Trophoblast cell (in vitro differentiated cells and primary cell): ENCODE measurements around the gene OR2T35.

Experiments
- DNase-seq, 2 donors: peaks; one replicate each; pipeline ENCODE4 v3.0.0-alpha.2; 2016
- H2AFZ ChIP-seq: 2 replicates; pipeline ENCODE4 v1.6.1; 2013; ENCODE audit warnings: low read length, moderate library complexity, mild to moderate bottlenecking; ENCODE audit not compliant: insufficient read depth, poor library complexity
- H2AK5ac ChIP-seq: 2 replicates; pipeline ENCODE4 v1.6.1; 2013; ENCODE audit warnings: mild to moderate bottlenecking, low read length
- H2BK120ac ChIP-seq: 2 replicates; pipeline ENCODE4 v1.6.1; 2013; ENCODE audit warnings: low read length, mild to moderate bottlenecking, moderate library complexity; ENCODE audit not compliant: insufficient read depth, poor library complexity
- H2BK12ac ChIP-seq: 2 replicates; pipeline ENCODE4 v1.6.1; 2013; ENCODE audit warnings: mild to moderate bottlenecking, low read length, moderate library complexity
- H2BK5ac ChIP-seq: 2 replicates; pipeline ENCODE4 v1.6.1; 2013; ENCODE audit warnings: low read length, low read depth, moderate library complexity, mild to moderate bottlenecking; ENCODE audit not compliant: poor library complexity
- H3K14ac ChIP-seq: 2 replicates; pipeline ENCODE4 v1.6.1; 2013; ENCODE audit warnings: mild to moderate bottlenecking, low read length
- H3K18ac ChIP-seq: 2 replicates; pipeline ENCODE4 v1.6.1; 2013; ENCODE audit warnings: mild to moderate bottlenecking, low read length
- H3K23ac ChIP-seq: 2 replicates; pipeline ENCODE4 v1.6.1; 2013; ENCODE audit warnings: low read length
- H3K27ac ChIP-seq: 2 replicates; pipeline ENCODE4 v1.5.1; 2013; ENCODE audit warnings: low read depth, mild to moderate bottlenecking, inconsistent platforms, low read length, moderate library complexity
- H3K27me3 ChIP-seq: 2 replicates; pipeline ENCODE4 v1.6.1; 2013; ENCODE audit warnings: inconsistent platforms, mild to moderate bottlenecking, low read length, moderate library complexity; ENCODE audit not compliant: insufficient read depth
- H3K36me3 ChIP-seq, 2 experiments: 1 replicate in 1 of 2; 2 replicates in 1 of 2; pipeline ENCODE4 v1.6.1; 2013; ENCODE audit warnings: low read length in 2 of 2, mild to moderate bottlenecking in 2 of 2, moderate library complexity in 1 of 2; ENCODE audit not compliant: insufficient read depth in 2 of 2, control insufficient read depth in 1 of 2
- H3K4ac ChIP-seq: 2 replicates; pipeline ENCODE4 v1.6.1; 2013; ENCODE audit warnings: low read depth, mild to moderate bottlenecking, low read length, moderate library complexity
- H3K4me1 ChIP-seq, 2 experiments: 1 replicate in 1 of 2; 2 replicates in 1 of 2; pipeline ENCODE4 v1.6.1; 2013; ENCODE audit warnings: low read length in 2 of 2, mild to moderate bottlenecking in 2 of 2, moderate library complexity in 1 of 2; ENCODE audit not compliant: insufficient read depth in 2 of 2, control insufficient read depth in 1 of 2
- H3K4me2 ChIP-seq: 2 replicates; pipeline ENCODE4 v1.6.1; 2013; ENCODE audit warnings: inconsistent platforms, mild to moderate bottlenecking, low read length, moderate library complexity
- H3K4me3 ChIP-seq: 2 replicates; pipeline ENCODE4 v1.5.1; 2013; ENCODE audit warnings: mild to moderate bottlenecking, low read depth, low read length, inconsistent platforms
- H3K79me1 ChIP-seq: one replicate; pipeline ENCODE4 v1.6.1; 2013; ENCODE audit warnings: low read length
- H3K79me2 ChIP-seq: 2 replicates; pipeline ENCODE4 v1.6.1; 2013; ENCODE audit warnings: low read length, mild to moderate bottlenecking; ENCODE audit not compliant: control insufficient read depth, insufficient read depth, poor library complexity
- H3K9ac ChIP-seq: 2 replicates; pipeline ENCODE4 v1.6.1; 2013; ENCODE audit warnings: mild to moderate bottlenecking, low read length
- H3K9me3 ChIP-seq: 2 replicates; pipeline ENCODE4 v1.6.1; 2013; ENCODE audit warnings: low read depth, mild to moderate bottlenecking, control low read depth, inconsistent platforms, low read length; ENCODE audit not compliant: insufficient read depth
- H4K12ac ChIP-seq: 2 replicates; pipeline ENCODE4 v1.6.1; 2013; ENCODE audit warnings: low read depth, mild to moderate bottlenecking, low read length, moderate library complexity
- H4K8ac ChIP-seq: 2 replicates; pipeline ENCODE4 v1.6.1; 2013; ENCODE audit warnings: low read depth, mild to moderate bottlenecking, low read length, moderate library complexity
- H4K91ac ChIP-seq: one replicate; pipeline ENCODE4 v1.6.1; 2013; ENCODE audit warnings: low read depth, mild to moderate bottlenecking, low read length, moderate library complexity
- WGBS: extraction: QIAGEN DNeasy Blood & Tissue Kit; methylation state at CpG from one replicate; pipeline ENCODE4 v1.1.7; 2013; ENCODE audit warnings: missing lambda C conversion rate; ENCODE audit not compliant: insufficient read length, insufficient coverage; ENCODE audit errors: extremely low coverage; 5-methylcytosine and 5-hydroxymethylcytosine counted together

OR2T35 gene

GRCh38 chr1:248625166-248625565, 19.9 kb downstream of the OR2T35 start:
- DNase-seq: peak; percentile 83
- Histone ChIP-seq H3K18ac (no peak overlapping the region), H4K8ac (no peak overlapping the region), H2BK5ac (no peak overlapping the region), H4K12ac (no peak overlapping the region), H3K27me3 (no peaks in the 10 kb centered on the region), H3K4me3 (no peak overlapping the region), H3K14ac (no peak overlapping the region), H4K91ac (no peak overlapping the region), H3K36me3 (no peaks in the 10 kb centered on the region), H2AK5ac (no peak overlapping the region), H3K9me3 (peaks cover 33% of the 10 kb centered on the region), H3K4ac (no peak overlapping the region), H3K9ac (no peak overlapping the region), H3K4me1 (no peaks in the 10 kb centered on the region), H3K79me2 (no peaks in the 10 kb centered on the region), H3K4me2 (no peak overlapping the region), H2BK12ac (no peak overlapping the region), H3K23ac (no peak overlapping the region), H2AFZ (no peak overlapping the region), H2BK120ac (no peak overlapping the region), H3K27ac (no peak overlapping the region), H3K79me1 (no peaks in the 10 kb centered on the region)
- no CpG with 5 or more reads among the region's 4 CpGs for WGBS

GRCh38 chr1:248622570-248623001, 22.5 kb downstream of the OR2T35 start:
- peaks cover 29% of the 10 kb centered on the region for H3K9me3 ChIP-seq
- H2AK5ac ChIP-seq: no peak overlapping the region
- H3K4ac ChIP-seq: no peak overlapping the region
- no peak overlapping the region for H4K12ac ChIP-seq
- no peak overlapping the region for H3K4me3 ChIP-seq
- H3K9ac ChIP-seq: no peak overlapping the region
- H2AFZ ChIP-seq: no peak overlapping the region
- H2BK5ac ChIP-seq: no peak overlapping the region
- H3K14ac ChIP-seq: no peak overlapping the region
- H3K79me1 ChIP-seq: no peaks in the 10 kb centered on the region
- H3K4me2 ChIP-seq: no peak overlapping the region
- no peak overlapping the region for H3K18ac ChIP-seq
- no peak overlapping the region for H3K23ac ChIP-seq
- no CpG with 5 or more reads among the region's 4 CpGs for WGBS
- H3K36me3 ChIP-seq: no peaks in the 10 kb centered on the region
- no peaks in the 10 kb centered on the region for H3K27me3 ChIP-seq
- no peak overlapping the region for H4K8ac ChIP-seq
- H4K91ac ChIP-seq: no peak overlapping the region
- no peaks in the 10 kb centered on the region for H3K4me1 ChIP-seq
- H3K27ac ChIP-seq: no peak overlapping the region
- peak; percentile 64 to 68 for DNase-seq
- H2BK12ac ChIP-seq: no peak overlapping the region
- no peak overlapping the region for H2BK120ac ChIP-seq
- H3K79me2 ChIP-seq: no peaks in the 10 kb centered on the region

- WGBS: no CpG with 5 or more reads among the region's 7 CpGs
These were observed 23.3 kb downstream of the OR2T35 start for GRCh38 chr1:248621770-248622169.

GRCh38 chr1:248618878-248619277, 26.2 kb downstream of the OR2T35 start:
- H3K18ac ChIP-seq: no peak overlapping the region
- DNase-seq: peak; percentile 73 to 79
- no peaks in the 10 kb centered on the region for H3K4me1 ChIP-seq
- no peak overlapping the region for H2AFZ ChIP-seq
- H3K27ac ChIP-seq: no peak overlapping the region
- no CpG with 5 or more reads among the region's 3 CpGs for WGBS
- H3K14ac ChIP-seq: no peak overlapping the region
- H3K36me3 ChIP-seq: no peaks in the 10 kb centered on the region
- no peak overlapping the region for H4K8ac ChIP-seq
- H3K79me2 ChIP-seq: no peaks in the 10 kb centered on the region
- no peak overlapping the region for H2BK12ac ChIP-seq
- no peak overlapping the region for H3K23ac ChIP-seq
- no peak overlapping the region for H3K4me2 ChIP-seq
- H4K12ac ChIP-seq: no peak overlapping the region
- peaks cover 11% of the 10 kb centered on the region for H3K9me3 ChIP-seq
- H3K79me1 ChIP-seq: no peaks in the 10 kb centered on the region
- H4K91ac ChIP-seq: no peak overlapping the region
- no peak overlapping the region for H3K9ac ChIP-seq
- H2AK5ac ChIP-seq: no peak overlapping the region
- no peaks in the 10 kb centered on the region for H3K27me3 ChIP-seq
- no peak overlapping the region for H3K4me3 ChIP-seq
- H3K4ac ChIP-seq: no peak overlapping the region
- H2BK5ac ChIP-seq: no peak overlapping the region
- H2BK120ac ChIP-seq: no peak overlapping the region

More at GRCh38 chr1:248621770-248622169, 23.3 kb downstream of the OR2T35 start:
- no peak overlapping the region for H3K4me3 ChIP-seq
- H3K18ac ChIP-seq: no peak overlapping the region
- no peaks in the 10 kb centered on the region for H3K79me2 ChIP-seq
- no peak overlapping the region for H2AFZ ChIP-seq
- H3K14ac ChIP-seq: no peak overlapping the region
- H3K9me3 ChIP-seq: peaks cover 23% of the 10 kb centered on the region
- no peak overlapping the region for H4K8ac ChIP-seq
- no peak overlapping the region for H2BK120ac ChIP-seq
- H4K91ac ChIP-seq: no peak overlapping the region
- no peak overlapping the region for H2BK12ac ChIP-seq
- H3K23ac ChIP-seq: no peak overlapping the region
- H3K27ac ChIP-seq: no peak overlapping the region
- no peaks in the 10 kb centered on the region for H3K36me3 ChIP-seq
- no peaks in the 10 kb centered on the region for H3K79me1 ChIP-seq
- no peak overlapping the region for H4K12ac ChIP-seq
- H3K27me3 ChIP-seq: no peaks in the 10 kb centered on the region
- H3K9ac ChIP-seq: no peak overlapping the region
- H2AK5ac ChIP-seq: no peak overlapping the region
- H3K4me1 ChIP-seq: no peaks in the 10 kb centered on the region
- H3K4me2 ChIP-seq: no peak overlapping the region
- no peak overlapping the region for H2BK5ac ChIP-seq
- H3K4ac ChIP-seq: no peak overlapping the region
- no peak for DNase-seq
